Tibial nerve (tissue), 4 donors: ENCODE results near the gene CLIP4. TPM values are rescaled to one million over a fixed set of nuclear protein-coding genes. Genes with fewer than 3 reads are reported as not detected.

Source experiments
- DNase-seq, 2 donors: peaks; one replicate each; pipeline ENCODE4 v3.0.0-alpha.2; 2019; ENCODE audit warnings: low spot score in 2 of 2
- H3K27ac ChIP-seq, 4 donors: fragments of 200-600 bp; sonication (generic) in 3 of 4; one replicate each; pipeline ENCODE4 v1.5.1; 2017 to 2019; ENCODE audit warnings: mild to moderate bottlenecking in 1 of 4
- H3K27me3 ChIP-seq, 2 donors: fragments of 200-600 bp; sonication (generic) in 1 of 2; one replicate each; pipeline versions ENCODE4 v1.5.1 to v1.6.0; 2017 to 2019
- H3K36me3 ChIP-seq, 3 donors: fragments of 200-600 bp; sonication (generic); one replicate each; pipeline ENCODE4 v1.5.1; 2018 to 2019
- H3K4me1 ChIP-seq, 4 donors: fragments of 200-600 bp; sonication (generic) in 3 of 4; one replicate each; pipeline ENCODE4 v1.5.1; 2017 to 2019
- H3K4me3 ChIP-seq, 4 donors: fragments of 200-600 bp; sonication (generic) in 3 of 4; one replicate each; pipeline ENCODE4 v1.5.1; 2017 to 2019; ENCODE audit warnings: mild to moderate bottlenecking in 1 of 4, moderate library complexity in 1 of 4
- H3K9me3 ChIP-seq, 4 donors: fragments of 200-600 bp; sonication (generic) in 3 of 4; one replicate each; pipeline ENCODE4 v1.5.1; 2017 to 2019
- EP300 ChIP-seq, 2 donors: sonication (generic); formaldehyde crosslinking; IDR thresholded peaks; one replicate each; pipeline ENCODE4 v1.6.1; 2017; ENCODE audit warnings: antibody characterized with exemption in 2 of 2, mild to moderate bottlenecking in 1 of 2
- POLR2A ChIP-seq, 2 donors: fragments of 450-650 bp; IDR thresholded peaks; one replicate each; pipeline ENCODE4 v1.6.1; 2017; ENCODE audit warnings: antibody characterized with exemption in 2 of 2, mild to moderate bottlenecking in 2 of 2, moderate library complexity in 2 of 2
- WGBS, 2 donors: methylation state at CpG; one replicate each; pipeline ENCODE4 v1.1.5; 2018; 5-methylcytosine and 5-hydroxymethylcytosine counted together
- total RNA-seq, 4 donors: library from RNA; depleted of rRNA; stranded (reverse); fragments of >200 nt; gene quantifications; one replicate each; pipeline ENCODE4 v1.1.0, GENCODE V29; 2016
- TF ChIP-seq, protein P1 (sequence below), 5 experiments: fragments of 200-600 bp in 3 of 5; fragments of 450-650 bp in 2 of 5; sonication (generic) in 3 of 5; IDR thresholded peaks; one replicate each; pipeline ENCODE4 v1.5.1; 2016 to 2019; ENCODE audit warnings: antibody characterized with exemption in 5 of 5, mild to moderate bottlenecking in 3 of 5, moderate library complexity in 2 of 5

CLIP4 gene
- total RNA-seq, 4 donors from 2014 or later = 71.4 to 98.6 (median 91.2) TPM

DNA sequence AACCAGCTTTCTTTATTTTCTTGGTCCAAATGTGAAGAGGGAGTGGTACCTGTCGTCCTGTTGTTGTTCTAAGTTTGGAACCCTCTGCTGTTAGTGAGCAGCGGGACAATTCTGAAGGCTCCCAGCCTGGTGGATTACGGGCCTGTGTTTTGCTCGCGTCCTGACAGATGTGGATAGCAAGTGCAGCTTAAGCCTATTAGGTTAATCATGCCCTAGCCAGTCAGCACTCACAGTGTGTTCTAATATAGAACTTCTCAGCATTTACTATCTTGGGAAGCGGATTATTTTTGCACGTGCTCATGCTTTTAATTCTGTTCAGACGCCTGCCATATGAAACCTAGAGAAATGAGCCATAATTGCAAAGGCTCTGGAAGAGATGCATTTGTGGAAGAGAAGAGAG lies 40.8 kb upstream of the CLIP4 start, which contains the start of gene PCARE:
PCARE (minus strand) TSS at position 113 of the 400 bp plus-strand sequence. CDS start 262 bp downstream, outside the sequence.
- Histone ChIP-seq H3K4me1 (peaks cover 0 to 25% (median 6%) of the 10 kb centered on the region in 4 donors), H3K36me3 (peaks cover 0 to 2% (median 0%) of the 10 kb centered on the region in 3 donors), H3K4me3 (no peak within 1 kb of the TSS), H3K27me3 (no peaks in the 10 kb centered on the region), H3K9me3 (peaks cover 0 to 5% (median 0%) of the 10 kb centered on the region in 4 donors), H3K27ac (peak within 1 kb of the TSS; percentile 62 to 89 (median 78))
- WGBS, 2 donors = 76 to 80% methylated on average over 8 of the region's 8 CpGs
- no peak for DNase-seq
- TF ChIP-seq POLR2A (IDR thresholded peaks at IDR 0.05) (no peak), EP300 (IDR thresholded peaks at IDR 0.05) (no peak)
- TF ChIP-seq, protein P1, sequence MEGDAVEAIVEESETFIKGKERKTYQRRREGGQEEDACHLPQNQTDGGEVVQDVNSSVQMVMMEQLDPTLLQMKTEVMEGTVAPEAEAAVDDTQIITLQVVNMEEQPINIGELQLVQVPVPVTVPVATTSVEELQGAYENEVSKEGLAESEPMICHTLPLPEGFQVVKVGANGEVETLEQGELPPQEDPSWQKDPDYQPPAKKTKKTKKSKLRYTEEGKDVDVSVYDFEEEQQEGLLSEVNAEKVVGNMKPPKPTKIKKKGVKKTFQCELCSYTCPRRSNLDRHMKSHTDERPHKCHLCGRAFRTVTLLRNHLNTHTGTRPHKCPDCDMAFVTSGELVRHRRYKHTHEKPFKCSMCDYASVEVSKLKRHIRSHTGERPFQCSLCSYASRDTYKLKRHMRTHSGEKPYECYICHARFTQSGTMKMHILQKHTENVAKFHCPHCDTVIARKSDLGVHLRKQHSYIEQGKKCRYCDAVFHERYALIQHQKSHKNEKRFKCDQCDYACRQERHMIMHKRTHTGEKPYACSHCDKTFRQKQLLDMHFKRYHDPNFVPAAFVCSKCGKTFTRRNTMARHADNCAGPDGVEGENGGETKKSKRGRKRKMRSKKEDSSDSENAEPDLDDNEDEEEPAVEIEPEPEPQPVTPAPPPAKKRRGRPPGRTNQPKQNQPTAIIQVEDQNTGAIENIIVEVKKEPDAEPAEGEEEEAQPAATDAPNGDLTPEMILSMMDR (IDR thresholded peaks at IDR 0.05) = no peak

DNA sequence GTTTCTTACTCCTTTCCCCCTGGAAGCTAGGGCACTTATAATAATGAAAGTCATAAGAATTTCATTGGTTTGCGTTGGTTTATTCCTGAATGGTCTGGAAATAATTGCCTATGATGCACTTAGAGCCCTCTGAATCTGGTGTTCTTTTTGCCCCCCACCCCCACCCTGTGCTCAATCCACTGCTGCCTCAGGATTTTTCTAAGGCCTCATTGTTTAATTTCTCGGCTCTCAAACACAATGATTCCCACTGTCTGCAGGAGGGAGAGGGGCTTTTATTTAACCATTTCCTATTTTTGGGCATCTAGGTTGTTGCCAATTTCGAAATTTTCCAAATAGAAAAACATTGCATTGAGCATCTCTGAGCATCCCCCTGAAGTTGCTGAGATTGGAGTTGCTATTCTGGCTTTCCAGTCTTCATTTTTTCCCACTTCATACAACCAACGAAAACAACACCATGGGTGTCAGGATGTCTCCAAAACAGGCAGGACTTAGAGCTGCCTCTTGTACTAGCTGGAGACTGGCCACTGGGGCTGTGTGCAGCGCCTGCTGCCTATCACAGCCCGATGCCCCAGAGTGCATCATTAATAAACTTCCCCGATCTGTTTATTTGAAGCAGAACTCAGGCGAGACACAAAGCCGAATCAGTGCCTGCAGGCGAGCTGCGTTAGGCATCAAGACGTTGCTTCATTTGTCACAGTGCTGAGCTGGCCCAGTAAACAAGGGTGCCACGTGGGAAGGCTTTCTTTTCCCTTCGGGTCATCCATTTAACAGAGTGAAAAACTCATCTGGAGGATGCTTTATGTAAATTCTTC lies 39.1 kb upstream of the CLIP4 start:
- Histone ChIP-seq H3K4me3 (peak overlapping the region in 1 of 4 donors; percentile 17), H3K27ac (peak overlapping the region; percentile 62 to 89 (median 78)), H3K36me3 (peaks cover 0 to 16% (median 0%) of the 10 kb centered on the region in 3 donors), H3K27me3 (no peaks in the 10 kb centered on the region), H3K9me3 (peaks cover 0 to 14% (median 0%) of the 10 kb centered on the region in 4 donors), H3K4me1 (peaks cover 0 to 27% (median 6%) of the 10 kb centered on the region in 4 donors)
- TF ChIP-seq POLR2A (IDR thresholded peaks at IDR 0.05) = no peak
- peak in 1 of 2 donors; percentile 76 for TF ChIP-seq EP300 (IDR thresholded peaks at IDR 0.05)
- TF ChIP-seq, protein P1 (IDR thresholded peaks at IDR 0.05) = no peak
- 36 to 40% methylated on average over 14 of the region's 14 CpGs for WGBS, 2 donors
- DNase-seq = no peak

DNA sequence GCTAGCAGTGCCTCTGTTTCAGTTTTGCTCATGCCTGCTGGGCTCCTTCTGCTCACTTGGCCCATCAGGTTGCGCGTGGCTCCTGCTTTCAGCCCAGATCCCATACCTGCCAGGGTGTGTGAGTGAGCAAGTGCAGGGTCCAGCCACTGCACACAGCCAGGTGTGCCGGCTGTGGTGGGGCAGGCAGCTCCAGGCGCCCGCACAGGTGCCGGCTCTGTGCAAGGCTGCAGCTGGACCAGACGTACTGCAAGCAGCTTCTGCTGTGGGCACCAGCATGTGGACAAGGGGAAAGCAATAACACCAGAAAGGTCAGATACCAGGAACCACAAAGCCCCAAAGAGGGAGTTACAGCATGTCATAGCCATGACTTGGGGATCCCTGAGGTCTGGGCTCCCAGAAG lies 35.3 kb upstream of the CLIP4 start:
- Histone ChIP-seq H3K4me1 (peaks cover 0 to 19% (median 6%) of the 10 kb centered on the region in 4 donors), H3K4me3 (no peak overlapping the region), H3K36me3 (peaks cover 0 to 16% (median 0%) of the 10 kb centered on the region in 3 donors), H3K27ac (peak overlapping the region in 1 of 4 donors; percentile 19), H3K9me3 (peaks cover 0 to 14% (median 0%) of the 10 kb centered on the region in 4 donors), H3K27me3 (no peaks in the 10 kb centered on the region)
- TF ChIP-seq, protein P1 (IDR thresholded peaks at IDR 0.05) = no peak
- TF ChIP-seq POLR2A (IDR thresholded peaks at IDR 0.05) (no peak), EP300 (IDR thresholded peaks at IDR 0.05) (no peak)
- no peak for DNase-seq
- 91 to 97% methylated on average over 7 of the region's 7 CpGs for WGBS, 2 donors

DNA sequence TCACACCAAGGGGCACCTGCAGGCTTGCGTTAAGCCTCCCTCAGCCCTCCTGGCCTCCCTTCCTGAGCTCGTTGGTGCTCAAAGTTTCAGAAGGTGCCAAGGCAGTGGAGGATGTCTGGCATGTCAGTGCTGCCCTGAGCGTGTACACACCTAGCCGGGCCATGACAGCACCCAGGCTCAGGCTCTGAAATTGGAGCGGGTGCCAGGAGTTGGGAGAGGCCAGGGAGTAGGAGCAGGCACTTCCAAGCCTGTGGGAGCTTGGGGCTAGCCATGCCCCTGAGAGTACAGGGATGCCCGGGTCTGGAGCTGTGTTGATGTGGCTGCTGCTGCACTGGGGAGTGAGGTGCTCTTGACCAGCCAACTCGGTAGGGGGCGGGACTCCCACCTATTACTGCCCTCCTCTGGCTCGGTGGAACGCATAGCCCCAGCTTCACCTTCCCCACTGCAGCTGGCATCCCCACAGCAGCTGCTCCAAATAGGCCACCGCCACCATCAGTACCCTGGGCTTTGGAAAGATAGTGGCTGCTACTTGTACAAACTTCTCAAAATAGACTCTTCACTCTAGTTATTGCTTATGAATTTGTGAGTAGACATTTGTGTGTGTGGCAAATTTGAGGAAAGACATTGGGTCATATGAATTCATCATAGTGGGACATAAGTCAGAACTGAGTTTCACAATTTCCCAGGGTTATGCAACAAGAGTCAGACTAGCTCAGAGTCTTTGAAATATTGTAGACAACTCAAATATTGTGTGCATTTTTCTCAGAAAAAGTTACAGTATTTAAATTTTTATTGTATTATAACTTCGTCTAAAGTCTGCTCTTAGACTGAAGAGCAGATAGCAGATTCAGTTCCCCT lies 34.1 kb upstream of the CLIP4 start:
- peaks cover 0 to 10% (median 2%) of the 10 kb centered on the region in 4 donors for H3K4me1 ChIP-seq
- H3K36me3 ChIP-seq = peaks cover 0 to 16% (median 0%) of the 10 kb centered on the region in 3 donors
- H3K27me3 ChIP-seq = no peaks in the 10 kb centered on the region
- DNase-seq = no peak
- TF ChIP-seq EP300 (IDR thresholded peaks at IDR 0.05) = peak in 1 of 2 donors; percentile 58
- no peak for TF ChIP-seq POLR2A (IDR thresholded peaks at IDR 0.05)
- H3K9me3 ChIP-seq = peaks cover 0 to 14% (median 0%) of the 10 kb centered on the region in 4 donors
- H3K4me3 ChIP-seq = no peak overlapping the region
- 76 to 89% methylated on average over 10 to 11 of the region's 12 CpGs for WGBS, 2 donors
- H3K27ac ChIP-seq = peak overlapping the region in 3 of 4 donors; percentile 30 to 79 (median 65)

DNA sequence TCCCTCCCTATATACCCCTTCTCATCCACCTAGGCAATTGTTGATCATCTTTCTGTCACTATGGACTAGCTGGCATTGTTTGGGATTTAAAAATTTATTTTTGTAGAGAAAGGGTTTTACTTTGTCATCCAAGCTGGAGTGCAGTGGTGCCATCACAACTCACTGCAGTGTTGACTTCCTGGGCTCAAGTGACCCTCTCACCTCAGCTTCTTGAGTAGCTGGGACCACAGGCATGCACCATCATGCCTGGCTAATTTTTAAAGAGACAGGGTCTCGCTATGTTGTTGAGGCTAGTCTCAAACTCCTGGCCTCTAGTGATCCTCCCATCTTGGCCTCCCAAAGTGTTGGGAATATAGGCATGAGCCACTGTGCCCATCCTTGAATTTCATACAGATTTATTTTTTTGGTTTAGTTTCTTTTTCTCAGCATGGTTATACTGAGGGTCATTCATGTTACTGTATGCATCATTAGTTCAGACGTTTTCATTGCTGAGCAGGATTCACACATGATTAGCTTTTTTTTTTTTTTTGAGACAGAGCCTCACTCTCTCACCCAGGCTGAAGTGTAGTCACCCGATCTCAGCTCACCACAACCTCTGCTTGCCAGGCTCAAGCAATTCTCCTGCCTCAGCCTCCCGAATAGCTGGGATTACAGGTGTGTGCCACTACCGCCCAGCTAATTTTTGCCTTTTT lies 32.3 kb upstream of the CLIP4 start:
- H3K27me3 ChIP-seq = no peaks in the 10 kb centered on the region
- no peak overlapping the region for H3K27ac ChIP-seq
- DNase-seq = no peak
- peaks cover 0 to 14% (median 0%) of the 10 kb centered on the region in 4 donors for H3K9me3 ChIP-seq
- no peak for TF ChIP-seq POLR2A (IDR thresholded peaks at IDR 0.05)
- no peak for TF ChIP-seq EP300 (IDR thresholded peaks at IDR 0.05)
- TF ChIP-seq, protein P1 (IDR thresholded peaks at IDR 0.05) = no peak
- 84 to 88% methylated on average over 5 of the region's 5 CpGs for WGBS, 2 donors
- H3K36me3 ChIP-seq = peaks cover 0 to 16% (median 0%) of the 10 kb centered on the region in 3 donors
- H3K4me3 ChIP-seq = no peak overlapping the region
- peaks cover 0 to 4% (median 0%) of the 10 kb centered on the region in 4 donors for H3K4me1 ChIP-seq
